SK-N-SH treated with all-trans-retinoic acid at 6 μM for 48 hours (cell line): ENCODE results near the gene NRL.

Source experiments
- ARNTL ChIP-seq: fragments of 450-650 bp; formaldehyde crosslinking; IDR thresholded peaks from 2 replicates; pipeline ENCODE4 v1.5.0; 2020; ENCODE audit warnings: low read depth, mild to moderate bottlenecking, moderate library complexity, borderline replicate concordance
- BACH2 ChIP-seq: fragments of 250-450 bp; sonication (Bioruptor Pico); IDR thresholded peaks from 2 replicates; pipeline ENCODE4 v1.9.0; 2021; ENCODE audit warnings: mild to moderate bottlenecking, borderline replicate concordance
- PATZ1 ChIP-seq: fragments of 250-450 bp; sonication (Bioruptor Pico); IDR thresholded peaks from 2 replicates; pipeline ENCODE4 v1.8.0; 2020; ENCODE audit warnings: mild to moderate bottlenecking, moderate library complexity, borderline replicate concordance
- RARB ChIP-seq: fragments of 250-450 bp; sonication (Bioruptor Pico); IDR thresholded peaks from 2 replicates; pipeline ENCODE4 v1.8.0; 2021; ENCODE audit warnings: mild to moderate bottlenecking, moderate library complexity
- TOX ChIP-seq: fragments of 250-450 bp; sonication (Bioruptor Pico); IDR thresholded peaks from 2 replicates; pipeline ENCODE4 v1.8.0; 2021; ENCODE audit warnings: mild to moderate bottlenecking, moderate library complexity, borderline replicate concordance
- ZC3H10 ChIP-seq: fragments of 250-450 bp; sonication (Bioruptor Pico); IDR thresholded peaks from 2 replicates; pipeline ENCODE4 v1.5.1; 2021; ENCODE audit warnings: mild to moderate bottlenecking, moderate library complexity
- ZFP3 ChIP-seq: fragments of 250-450 bp; sonication (Bioruptor Pico); IDR thresholded peaks from 2 replicates; pipeline ENCODE4 v1.5.0; 2020; ENCODE audit warnings: mild to moderate bottlenecking, moderate library complexity
- ZFP30 ChIP-seq: fragments of 450-650 bp; formaldehyde crosslinking; IDR thresholded peaks from 2 replicates; pipeline ENCODE4 v1.5.0; 2022; ENCODE audit warnings: mild to moderate bottlenecking, moderate library complexity
- ZNF70 ChIP-seq: fragments of 450-650 bp; formaldehyde crosslinking; IDR thresholded peaks from 2 replicates; pipeline ENCODE4 v1.5.0; 2020; ENCODE audit warnings: mild to moderate bottlenecking, moderate library complexity

- no peak for TF ChIP-seq PATZ1
- TF ChIP-seq TOX (CRISPR knock-in tag): no peak
- no peak for TF ChIP-seq ZC3H10 (CRISPR knock-in tag)
- no peak for TF ChIP-seq ZNF70
- TF ChIP-seq ZFP3 (CRISPR knock-in tag): no peak
- no peak for TF ChIP-seq BACH2
- TF ChIP-seq RARB (CRISPR knock-in tag): no peak
- TF ChIP-seq ZFP30: no peak
- no peak for TF ChIP-seq ARNTL
Observed at GRCh38 chr14:24160499-24160849, 45.7 kb upstream of the NRL start.
